HG02571 (cell line): ENCODE data around the gene MYOT.

Source experiments
- ATAC-seq: cut with Tn5 transposase; IDR thresholded peaks from one replicate; pipeline ENCODE4 v1.9.1; 2021; ENCODE audit warnings: mild to moderate bottlenecking, moderate library complexity; ENCODE audit not compliant: unreplicated experiment

Gene MYOT

DNA sequence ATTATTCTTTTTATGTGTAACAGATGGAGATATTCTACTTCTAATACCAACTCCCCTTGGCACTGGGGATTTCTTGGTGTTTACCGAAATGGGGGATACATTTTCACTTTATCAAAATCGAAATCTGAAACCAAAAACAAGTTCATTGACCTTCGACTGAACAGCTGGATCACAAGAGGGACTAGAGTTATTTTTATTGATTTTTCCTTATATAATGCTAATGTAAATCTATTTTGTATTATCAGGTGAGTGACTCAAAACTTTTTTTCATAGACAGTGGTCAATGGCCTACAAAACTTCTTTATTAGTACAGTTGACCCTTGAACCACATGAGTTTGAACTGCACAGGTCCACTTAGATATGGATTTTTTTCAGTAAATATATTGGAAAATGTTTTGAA, 31.8 kb downstream of the MYOT start:
- no peak for ATAC-seq

DNA sequence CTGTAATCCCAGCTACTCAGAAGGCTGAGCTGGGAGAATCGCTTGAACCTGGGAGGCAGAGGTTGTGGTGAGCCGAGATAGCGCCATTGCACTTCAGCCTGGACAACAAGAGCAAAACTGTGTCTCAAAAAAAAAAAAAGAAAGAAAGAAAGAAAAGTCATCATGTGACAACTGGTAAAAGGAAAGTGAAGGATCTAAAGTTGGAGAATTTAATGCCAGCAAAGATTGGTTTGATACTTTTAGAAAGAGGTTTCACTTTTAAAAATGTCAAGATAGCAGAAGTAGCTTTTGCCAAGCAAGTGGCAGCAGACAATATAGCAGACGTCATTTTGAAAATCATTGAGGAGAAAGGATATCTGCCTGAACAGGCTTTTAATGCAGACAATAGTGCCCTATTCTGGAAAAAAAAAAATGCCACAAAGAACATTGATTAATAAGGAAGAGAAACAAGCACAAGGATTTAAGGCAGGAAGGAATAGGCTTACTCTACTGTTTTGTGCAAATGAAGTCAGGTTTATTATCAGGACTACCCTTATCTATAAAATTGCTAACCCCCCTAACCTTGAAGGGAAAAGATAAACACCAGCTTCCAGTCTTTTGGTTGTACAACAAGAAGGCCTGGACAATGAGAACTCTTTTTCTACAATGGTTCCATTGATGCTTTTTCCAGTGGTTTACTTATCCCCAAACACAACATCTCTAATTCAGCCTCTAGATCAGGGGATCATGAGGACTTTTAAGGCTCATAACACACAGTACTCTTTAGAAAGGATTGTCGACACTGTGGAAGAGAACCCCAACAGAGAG, 33.6 kb downstream of the MYOT start:
- ATAC-seq: no peak

DNA sequence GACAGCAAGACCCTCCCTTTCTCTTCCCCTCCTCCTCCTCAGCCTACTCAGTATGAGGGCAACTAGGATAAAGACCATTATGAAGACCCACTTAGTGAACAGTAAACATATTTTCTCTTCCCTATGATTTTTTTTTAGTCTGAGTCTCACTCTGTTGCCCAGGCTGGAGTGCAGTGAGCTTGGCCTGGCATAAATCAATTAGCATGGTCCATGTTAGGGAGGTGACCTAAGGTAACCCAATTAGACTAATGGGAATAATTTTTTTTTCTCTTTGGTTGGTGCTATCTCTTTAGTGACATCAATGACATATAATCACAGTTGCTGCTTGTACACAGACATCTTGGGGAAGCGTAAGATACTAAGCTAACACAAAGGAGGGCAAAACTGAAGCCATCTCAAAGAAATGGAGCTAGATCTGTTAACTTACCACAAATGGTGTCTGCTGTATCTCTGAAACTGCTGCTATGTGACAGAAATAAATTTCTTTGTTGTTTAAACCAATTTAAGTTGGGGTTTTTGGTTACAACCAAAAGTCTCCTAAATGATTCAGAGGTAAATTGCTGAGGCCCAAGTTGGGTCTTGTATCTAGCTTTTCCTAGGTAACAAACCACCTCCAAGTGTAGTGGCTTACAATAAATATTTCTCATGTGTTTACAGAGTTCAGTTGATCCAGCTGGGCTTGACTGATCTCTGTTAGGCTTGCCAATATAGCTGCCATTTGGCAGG, 34.9 kb downstream of the MYOT start:
- ATAC-seq: no peak

DNA sequence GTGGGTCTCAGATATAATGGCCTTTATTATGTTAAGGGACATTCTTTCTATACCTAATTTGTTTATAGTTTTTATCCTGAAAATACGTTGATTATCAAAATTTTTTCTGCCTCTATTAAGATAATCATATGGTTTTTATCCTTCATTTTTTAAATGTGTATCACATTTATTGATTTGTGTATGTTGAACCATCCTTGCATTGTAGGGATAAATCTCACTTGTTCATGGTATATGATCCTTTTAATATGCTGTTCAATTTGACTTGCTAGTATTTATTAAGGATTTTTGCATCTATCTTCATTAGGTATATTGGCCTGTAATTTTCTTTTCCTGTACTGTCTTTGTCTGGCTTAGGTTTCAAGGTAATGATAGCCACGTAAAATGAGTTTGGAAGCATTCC, 47.1 kb downstream of the MYOT start:
- no peak for ATAC-seq

DNA sequence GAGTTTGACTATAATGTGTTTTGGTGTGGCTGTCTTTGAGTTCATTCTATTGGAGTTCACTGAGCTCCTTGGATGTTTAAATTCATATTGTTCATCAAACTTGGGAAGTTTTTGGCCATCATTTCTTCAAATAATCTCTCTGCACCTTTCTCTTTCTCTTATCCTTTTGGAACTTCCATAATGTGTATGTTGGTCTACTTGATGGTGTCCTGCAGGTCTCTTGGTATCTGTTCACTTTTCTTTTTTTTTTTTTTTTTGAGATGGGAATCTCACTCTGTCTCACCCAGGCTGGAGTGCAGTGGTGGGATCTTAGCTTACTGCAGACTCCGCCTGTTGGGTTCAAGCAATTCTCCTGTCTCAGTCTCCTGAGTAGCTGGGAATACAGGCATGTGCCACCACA, 49.3 kb downstream of the MYOT start:
- no peak for ATAC-seq

DNA sequence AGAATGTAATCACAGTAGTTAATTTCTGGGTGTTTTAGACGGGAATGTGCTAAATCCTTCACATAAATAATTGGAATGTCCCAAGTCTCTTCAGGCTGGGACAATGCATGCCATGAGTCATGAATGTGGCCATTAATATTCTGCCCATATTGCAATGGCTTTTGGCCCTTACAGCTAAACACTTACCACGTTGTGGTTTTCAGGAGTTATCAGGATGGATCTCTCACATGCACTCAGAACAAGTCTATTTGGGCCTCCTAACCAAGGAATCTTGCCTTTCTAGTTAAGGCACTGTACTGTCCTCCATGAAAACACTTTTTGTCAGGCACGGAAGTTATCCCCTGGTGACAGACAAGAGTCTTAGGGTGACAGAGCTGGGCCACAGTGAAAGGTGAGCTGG, 54.3 kb downstream of the MYOT start:
- ATAC-seq: no peak

DNA sequence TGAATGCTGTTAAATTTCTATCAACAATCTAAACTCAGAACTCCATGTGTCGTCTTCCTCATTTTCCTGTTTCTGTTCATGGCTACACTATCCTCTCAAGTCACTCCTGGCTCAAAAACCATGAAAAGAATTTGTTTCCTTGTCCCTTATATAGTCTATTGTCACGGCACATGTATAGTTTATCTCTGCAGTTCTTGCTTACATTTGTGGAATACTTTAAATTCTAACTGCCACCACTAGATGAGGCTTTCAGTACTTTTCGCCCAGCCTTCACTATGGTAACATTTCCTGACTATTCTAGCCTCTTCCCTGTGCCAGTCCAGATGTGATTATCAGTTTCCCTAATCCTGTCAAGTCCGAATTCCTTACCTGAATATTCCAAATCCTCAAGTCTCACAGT, 56.2 kb downstream of the MYOT start:
- no peak for ATAC-seq

DNA sequence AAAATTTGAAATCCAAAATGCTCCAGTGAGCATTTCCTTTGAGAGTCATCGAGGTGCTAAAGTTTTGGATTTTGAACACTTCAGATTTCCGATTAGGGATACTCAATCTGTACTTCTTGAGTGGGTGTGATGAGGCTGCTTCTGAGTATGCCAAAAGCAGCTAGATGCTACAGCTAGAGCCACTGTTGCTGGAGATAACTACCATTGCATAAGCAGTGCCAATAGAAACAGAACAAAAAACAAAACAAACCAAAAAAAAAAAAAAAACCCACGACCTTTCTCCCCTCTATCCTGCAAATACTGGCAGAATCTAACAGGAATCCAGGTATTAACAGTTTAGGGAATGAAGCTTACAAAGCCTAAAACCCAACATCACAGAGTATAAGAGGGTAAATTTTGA, 65.1 kb downstream of the MYOT start:
- ATAC-seq: no peak

DNA sequence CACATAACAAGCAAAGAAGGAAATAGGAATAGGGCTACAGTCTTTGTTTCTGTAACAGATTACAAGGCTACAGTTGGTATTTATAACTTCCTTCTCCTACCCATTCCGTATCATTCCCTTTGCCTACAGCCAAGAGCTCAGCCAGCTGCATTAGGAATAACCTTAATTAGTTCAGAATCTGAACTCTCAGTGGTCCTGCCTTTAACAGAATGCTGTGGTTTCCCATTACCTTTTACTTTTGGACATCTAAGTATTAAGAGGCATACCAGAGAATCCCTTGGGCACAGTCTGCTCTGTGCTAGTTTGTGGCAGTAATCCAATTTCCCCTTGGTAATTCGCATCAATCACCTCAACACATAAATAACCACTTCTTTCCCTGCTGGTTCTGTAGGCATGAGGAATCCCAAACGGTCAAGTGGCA, 65.8 kb downstream of the MYOT start:
- ATAC-seq: no peak

DNA sequence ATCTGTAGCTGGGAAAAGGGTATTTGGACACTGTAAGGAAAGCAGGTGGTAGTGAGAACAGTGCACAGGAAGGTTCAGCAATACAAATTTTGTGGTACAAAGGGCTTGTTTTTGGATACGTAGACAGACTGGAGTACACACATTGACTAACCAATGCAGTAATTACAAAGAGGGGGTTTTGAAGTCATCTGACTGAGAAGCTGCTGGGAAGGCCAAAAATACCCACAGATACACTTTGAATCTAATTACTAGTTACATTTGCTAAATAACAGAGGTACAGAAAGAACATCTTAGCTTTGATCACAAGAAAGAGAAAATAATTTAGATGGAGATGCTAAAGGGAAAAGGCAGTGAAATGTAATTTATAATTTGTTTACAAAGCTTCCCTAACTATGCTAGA, 67.5 kb downstream of the MYOT start:
- ATAC-seq: no peak

DNA sequence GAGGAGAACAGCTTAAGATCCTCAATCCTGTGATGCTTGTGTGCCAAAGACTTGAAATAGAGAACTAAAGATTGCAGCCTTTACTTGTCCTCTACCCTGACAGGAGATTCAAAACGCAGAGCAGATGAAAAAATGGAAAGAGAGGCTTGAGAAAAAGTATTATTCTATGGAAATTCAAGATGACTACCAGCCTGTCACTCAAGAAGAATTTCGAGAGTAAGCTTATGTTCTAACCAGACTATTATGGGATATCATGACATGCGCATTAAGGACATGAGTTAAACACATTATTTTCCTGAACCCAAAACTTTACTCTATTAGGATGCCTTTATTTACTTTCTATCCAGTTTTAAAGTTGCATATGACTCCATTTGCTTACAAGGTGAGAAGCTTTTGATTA, 68.0 kb downstream of the MYOT start:
- no peak for ATAC-seq
